AG08396 (cell line): ENCODE results near the gene ADM2.
"Not testable (repeated sequence)": the region's sequence is repeated elsewhere in the genome, so short reads cannot be mapped to it uniquely, and the experiment has no call there.

Experiments used
- DNase-seq: peaks from one replicate; pipeline ENCODE4 v3.0.0; 2012; ENCODE audit warnings: low spot score, mixed read lengths

Gene ADM2

DNA sequence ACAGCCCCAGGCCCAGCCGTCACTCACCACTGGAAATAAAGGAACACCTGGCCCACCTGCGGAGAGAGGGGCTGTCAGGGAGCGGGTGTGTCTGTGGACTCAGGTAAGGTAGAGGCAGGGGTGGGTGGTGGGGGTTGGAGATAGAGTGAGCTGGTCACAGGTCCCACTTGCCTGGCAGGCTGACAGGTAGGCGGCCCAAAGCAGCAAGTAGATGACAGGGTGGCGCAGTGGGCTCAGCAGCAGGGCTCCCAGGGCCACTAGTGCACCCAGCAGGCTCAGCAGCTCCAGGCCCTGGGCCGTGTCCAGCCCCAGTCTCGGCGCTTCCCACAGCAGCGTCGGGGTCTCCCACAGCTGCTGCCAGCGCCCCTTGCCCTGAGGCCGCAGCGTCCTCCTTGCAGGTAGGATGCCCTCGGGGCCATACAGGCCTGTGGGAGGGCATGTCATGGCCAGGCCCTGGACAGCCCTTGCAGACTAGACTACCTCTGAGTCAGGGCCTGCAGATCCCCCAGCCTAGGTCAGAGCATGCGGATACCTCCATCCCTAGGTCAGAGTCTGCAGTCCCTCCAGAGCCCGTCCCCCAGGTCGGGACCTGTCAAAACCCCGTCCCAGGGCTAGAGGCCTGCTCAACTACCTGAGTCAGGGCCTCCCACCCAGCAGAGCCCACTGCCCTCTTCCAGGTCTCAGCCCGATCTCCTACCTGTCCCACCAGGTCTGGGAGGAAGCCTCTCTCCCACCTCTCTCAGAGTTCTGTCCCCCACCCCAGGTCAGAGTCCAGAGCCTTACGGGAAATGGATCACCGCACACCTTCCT is 25.5 kb downstream of the ADM2 start:
- DNase-seq, result no peak

DNA sequence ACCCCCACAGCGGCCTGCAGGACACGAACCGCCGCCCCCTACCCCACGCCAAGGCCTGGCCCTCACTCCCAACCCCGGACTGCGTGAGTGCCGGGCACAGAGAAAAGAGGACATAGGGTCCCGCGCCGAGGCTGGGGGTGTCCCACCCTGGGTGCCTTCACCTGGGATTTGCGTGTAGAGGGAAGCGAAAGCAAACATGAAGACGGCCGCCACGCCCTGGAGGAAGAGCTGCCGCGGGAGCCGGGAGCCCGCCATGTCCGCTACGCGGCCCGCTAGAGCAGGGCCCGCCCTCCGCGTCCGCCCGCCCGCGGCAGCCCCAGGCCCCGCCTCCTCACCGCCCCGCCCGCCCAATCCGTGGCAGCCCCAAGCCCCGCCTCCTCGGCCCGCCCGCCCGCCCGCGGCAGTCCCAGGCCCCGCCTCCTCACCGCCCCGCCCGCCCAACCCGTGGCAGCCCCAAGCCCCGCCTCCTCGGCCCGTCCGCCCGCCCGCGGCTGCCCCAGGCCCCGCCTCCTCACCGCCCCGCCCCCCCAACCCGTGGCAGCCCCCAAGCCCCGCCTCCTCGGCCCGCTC is 26.2 kb downstream of the ADM2 start, which contains the start of gene LMF2:
Gene LMF2 (minus strand): TSS at position 282 of the 570 bp plus-strand sequence. CDS start 27 bp downstream, at position 255.
- DNase-seq, result no peak

DNA sequence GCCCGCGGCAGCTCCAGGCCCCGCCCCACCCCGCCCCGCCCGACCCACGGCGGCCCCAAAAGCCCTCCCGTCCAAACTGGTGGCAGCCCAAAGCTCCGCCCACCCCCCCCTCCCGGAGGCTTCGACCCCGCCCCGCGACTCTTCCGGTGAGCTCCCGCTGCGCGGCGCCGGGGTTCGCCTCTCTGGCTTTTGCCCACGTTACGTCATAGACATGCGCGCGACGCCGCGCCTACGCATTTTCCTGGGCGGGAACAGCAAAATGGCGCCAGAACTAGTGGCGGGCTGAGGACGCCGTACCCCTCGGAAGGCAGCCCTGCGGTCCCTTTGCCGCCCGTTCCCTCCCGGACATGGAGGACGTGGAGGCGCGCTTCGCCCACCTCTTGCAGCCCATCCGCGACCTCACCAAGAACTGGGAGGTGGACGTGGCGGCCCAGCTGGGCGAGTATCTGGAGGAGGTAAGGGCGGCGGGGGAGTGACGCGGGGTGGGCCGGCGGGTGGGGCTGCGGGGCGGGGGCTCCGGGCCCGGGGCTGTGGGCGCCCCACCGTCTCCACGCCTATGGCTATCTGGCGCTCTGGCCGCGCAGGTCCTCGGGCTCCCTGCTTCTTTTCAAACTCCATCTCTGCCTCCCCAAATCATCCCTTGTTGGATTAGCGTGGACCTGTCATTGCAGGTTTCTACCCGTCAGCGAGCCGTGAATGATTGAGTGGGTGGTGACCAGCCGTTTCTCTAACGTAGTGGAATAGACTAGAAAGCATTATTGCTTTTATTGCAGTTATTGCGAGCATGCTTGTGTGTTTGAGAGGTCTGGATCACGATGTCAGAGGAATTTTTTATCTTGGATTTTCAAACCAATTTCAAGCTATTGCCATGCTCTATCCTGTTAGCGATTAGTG is 26.9 kb downstream of the ADM2 start, which contains the start of gene NCAPH2:
Gene NCAPH2 (plus strand): TSS at position 234 of the 894 bp plus-strand sequence. CDS start 114 bp downstream, at position 348.
- DNase-seq, result peak; percentile 100

DNA sequence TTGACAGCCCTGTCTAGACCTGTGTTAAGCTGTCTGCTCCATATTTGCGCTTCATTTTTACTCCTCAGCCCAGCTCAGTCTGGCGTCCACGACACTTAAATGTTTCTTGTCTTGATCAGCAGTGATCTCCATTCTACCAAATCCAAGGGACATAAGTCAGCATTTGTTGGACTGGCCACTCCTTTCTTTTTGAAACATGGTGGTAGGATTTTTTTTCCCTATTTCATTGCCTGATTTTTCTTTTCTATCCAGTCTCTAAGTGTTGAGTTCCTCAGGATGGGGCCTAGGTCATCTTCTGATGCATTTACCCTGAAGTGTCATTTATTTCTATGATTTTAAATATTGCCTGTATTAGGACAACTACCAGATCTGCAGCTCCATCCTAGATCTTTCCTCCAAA is 27.6 kb downstream of the ADM2 start:
- no peak for DNase-seq

DNA sequence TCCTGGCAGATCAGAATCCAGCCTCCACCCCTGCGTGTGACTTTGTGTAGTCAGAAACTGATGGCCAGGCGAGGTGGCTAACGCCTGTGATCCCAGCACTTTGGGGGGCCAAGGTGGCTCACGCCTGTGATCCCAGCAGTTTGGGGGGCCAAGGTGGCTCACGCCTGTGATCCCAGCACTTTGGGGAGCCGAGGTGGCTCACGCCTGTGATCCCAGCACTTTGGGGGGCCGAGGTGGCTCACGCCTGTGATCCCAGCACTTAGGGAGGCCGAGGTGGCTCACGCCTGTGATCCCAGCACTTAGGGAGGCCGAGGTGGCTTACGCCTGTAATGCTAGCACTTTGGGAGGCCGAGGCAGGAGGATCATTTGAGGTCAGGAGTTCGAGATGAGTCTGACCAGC is 31.8 kb downstream of the ADM2 start:
- DNase-seq, result no peak

DNA sequence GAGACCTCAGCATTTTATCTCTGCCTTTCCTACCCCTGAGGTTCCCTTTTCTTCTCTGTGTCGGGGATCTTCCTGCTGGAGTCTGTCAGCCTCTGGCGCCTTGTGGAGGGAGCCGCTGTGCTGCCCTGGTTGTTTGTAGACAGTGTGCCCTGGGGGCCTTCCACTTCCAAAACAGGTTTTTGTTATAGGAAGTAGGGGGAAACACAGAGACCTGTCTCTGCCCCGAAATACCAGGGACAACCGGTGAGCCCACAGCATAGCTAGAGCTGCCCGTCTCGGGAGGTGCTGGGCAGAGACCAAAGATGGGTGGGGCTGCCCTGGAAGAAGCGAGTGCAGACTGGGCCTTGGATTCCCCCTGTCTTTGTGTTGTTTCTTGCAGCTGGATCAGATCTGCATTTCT is 34.7 kb downstream of the ADM2 start:
- no peak for DNase-seq

GRCh38 chr22:50516891-50517290 is 35.5 kb downstream of the ADM2 start:
- DNase-seq, result no peak

GRCh38 chr22:50517495-50518260 is 36.3 kb downstream of the ADM2 start:
- DNase-seq, result no peak

DNA sequence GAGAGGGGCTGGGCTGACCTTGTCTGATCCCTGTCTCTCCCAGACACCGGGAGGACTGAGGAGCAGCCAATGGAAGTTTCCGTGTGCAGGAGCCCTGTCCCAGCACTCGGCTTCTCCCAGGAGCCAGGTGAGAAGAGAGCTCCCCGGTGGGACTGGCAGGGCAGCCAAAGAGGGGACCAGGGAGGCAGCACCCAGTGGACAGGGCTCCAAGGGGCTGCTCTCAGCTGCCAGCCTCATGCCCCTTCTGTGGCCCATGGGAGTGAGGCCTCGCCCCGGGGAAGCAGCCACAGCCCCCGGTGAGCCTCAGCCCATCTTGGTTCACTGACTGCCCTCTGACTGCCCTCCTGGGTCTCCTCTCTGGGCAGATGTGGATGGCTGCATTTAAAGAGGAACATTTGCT is 37.3 kb downstream of the ADM2 start:
- no peak for DNase-seq

DNA sequence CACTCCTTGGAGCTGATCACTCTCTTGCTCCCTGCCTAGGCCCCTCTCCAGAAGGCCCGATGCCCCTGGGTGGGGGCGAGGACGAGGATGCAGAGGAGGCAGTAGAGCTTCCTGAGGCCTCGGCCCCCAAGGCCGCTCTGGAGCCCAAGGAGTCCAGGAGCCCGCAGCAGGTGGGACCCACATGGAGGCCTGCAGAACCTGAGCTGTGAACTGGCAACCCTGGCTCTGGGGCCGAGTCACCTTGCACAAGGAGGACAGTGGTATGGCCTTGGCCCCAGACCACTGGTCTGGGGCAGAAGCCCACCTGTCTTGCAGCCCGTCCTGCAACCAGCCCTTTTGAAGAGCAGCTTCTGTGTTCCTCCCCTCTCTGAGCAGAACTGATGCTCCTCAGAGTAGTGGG is 37.8 kb downstream of the ADM2 start:
- DNase-seq, result no peak

- DNase-seq, result not testable (repeated sequence)
Measured at GRCh38 chr22:50520184-50520583, 38.8 kb downstream of the ADM2 start.

DNA sequence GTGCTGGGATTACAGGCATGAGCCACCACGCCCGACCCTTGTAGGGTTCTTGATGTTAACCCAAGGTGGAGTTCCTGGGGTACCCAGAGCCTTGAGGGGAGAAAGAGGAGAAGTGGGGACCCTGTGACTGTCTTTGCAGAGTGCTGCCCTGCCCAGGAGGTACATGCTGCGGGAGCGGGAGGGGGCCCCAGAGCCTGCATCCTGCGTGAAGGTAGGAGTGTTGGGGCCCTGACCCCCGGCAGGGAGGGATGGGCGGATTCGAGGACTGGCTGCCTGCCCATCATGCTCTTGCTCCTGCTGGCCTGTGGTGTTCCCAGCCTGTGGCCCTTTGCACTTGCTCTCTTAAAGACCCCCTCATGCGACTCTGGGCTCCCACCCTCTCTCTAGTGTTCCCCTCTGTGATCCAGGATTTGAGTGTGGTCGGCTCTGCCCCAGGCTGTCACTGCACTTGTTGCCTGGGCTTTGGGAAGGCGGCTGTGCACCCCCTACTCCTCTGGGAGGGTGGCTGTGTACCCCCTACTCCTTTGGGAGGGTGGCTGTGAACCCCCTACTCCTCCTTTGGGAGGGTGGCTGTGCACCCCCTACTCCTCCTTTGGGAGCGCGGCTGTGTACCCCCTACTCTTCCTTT is 39.6 kb downstream of the ADM2 start:
- DNase-seq, result no peak

- DNase-seq, result no peak
Measured at GRCh38 chr22:50521710-50522109, 40.4 kb downstream of the ADM2 start.

DNA sequence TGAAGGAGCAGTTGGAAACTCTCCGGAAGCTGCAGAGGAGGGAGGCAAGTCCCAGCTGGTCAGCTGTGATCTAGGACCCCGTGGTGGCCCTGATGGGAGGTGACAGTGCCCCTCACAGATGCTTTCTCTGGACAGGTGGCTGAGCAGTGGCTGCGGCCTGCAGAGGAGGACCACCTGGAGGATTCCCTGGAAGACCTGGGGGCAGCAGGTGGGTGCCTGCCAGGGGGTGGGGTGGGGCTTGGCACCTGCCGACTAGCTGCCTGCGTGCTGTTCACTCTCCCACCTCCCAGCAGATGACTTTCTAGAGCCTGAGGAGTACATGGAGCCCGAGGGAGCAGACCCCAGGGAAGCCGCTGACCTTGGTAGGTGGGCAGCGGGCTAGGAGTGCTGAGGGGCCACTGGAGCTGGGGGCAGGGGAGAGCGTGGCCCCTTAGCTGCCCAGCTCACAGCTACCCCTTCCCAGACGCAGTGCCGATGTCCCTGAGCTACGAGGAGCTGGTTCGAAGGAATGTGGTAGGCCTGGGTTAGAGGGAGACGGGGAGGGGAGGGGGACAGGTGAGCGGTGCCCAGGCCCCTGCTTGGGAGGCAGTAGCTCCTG is 41.0 kb downstream of the ADM2 start:
- DNase-seq, result no peak

- DNase-seq, result no peak
Measured at GRCh38 chr22:50522806-50523438, 41.6 kb downstream of the ADM2 start.

- no peak for DNase-seq
Measured at GRCh38 chr22:50523458-50523805, 42.1 kb downstream of the ADM2 start.

GRCh38 chr22:50523806-50524675 is 42.7 kb downstream of the ADM2 start:
- no peak for DNase-seq

GRCh38 chr22:50524676-50525103 is 43.3 kb downstream of the ADM2 start:
- DNase-seq, result no peak

GRCh38 chr22:50525104-50525857 is 43.9 kb downstream of the ADM2 start, which contains the start of gene SCO2:
TSS of gene SCO2 (minus strand) at chr22:50525598. CDS start at chr22:50524411, 1,187 bp downstream.
- peak; percentile 100 for DNase-seq
